ENCODE data around the gene ZBTB42. TPM values are rescaled to one million over a fixed set of nuclear protein-coding genes. Genes with fewer than 3 reads are reported as not detected.

The ZBTB42 gene
- total RNA-seq, 2 experiments from 2014 or later: 2.9 to 3.0 TPM

DNA sequence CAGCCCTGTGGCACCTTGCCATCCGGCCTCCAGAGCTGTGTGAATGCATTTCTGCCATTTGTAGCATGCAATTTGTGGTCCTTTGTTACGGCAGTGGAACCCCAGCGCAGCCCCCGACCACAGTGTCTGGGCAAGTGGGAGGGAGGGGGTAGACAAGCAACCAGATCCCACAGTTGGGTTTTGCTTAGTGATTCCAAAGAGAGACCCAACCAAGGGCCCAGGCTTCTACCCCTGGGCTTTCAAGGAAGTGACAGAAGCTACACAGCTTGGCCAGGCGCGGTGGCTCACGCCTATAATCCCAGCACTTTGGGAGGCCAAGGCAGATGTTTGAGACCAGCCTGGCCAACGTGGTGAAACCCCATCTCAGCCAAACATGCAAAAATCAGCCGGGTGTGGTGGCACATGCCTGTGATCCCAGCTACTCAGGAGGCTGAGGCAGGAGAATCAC, 17.8 kb downstream of the ZBTB42 start:
- TF ChIP-seq, protein P1, sequence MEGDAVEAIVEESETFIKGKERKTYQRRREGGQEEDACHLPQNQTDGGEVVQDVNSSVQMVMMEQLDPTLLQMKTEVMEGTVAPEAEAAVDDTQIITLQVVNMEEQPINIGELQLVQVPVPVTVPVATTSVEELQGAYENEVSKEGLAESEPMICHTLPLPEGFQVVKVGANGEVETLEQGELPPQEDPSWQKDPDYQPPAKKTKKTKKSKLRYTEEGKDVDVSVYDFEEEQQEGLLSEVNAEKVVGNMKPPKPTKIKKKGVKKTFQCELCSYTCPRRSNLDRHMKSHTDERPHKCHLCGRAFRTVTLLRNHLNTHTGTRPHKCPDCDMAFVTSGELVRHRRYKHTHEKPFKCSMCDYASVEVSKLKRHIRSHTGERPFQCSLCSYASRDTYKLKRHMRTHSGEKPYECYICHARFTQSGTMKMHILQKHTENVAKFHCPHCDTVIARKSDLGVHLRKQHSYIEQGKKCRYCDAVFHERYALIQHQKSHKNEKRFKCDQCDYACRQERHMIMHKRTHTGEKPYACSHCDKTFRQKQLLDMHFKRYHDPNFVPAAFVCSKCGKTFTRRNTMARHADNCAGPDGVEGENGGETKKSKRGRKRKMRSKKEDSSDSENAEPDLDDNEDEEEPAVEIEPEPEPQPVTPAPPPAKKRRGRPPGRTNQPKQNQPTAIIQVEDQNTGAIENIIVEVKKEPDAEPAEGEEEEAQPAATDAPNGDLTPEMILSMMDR (IDR thresholded peaks at IDR 0.05): no peak
- H3K27me3 ChIP-seq (ENCODE audit: control insufficient read depth in 1 of 2, insufficient read depth in 2 of 2, low read length in 2 of 2): no peaks in the 10 kb centered on the region
- H3K36me3 Mint-ChIP-seq (ENCODE audit: low read depth): peaks cover 4% of the 10 kb centered on the region
- H3K27me3 Mint-ChIP-seq: no peaks in the 10 kb centered on the region
- H3K4me1 ChIP-seq (ENCODE audit: insufficient read depth, low read length): peaks cover 26% of the 10 kb centered on the region
- peak overlapping the region; percentile 34 for H3K4me3 Mint-ChIP-seq
- peak in 1 of 14 experiments; percentile 0 for DNase-seq
- peaks cover 19% of the 10 kb centered on the region for H3K4me1 Mint-ChIP-seq (ENCODE audit: low read depth)
- CTCF ChIA-PET: no interaction called here
- H3K9me3 ChIP-seq (ENCODE audit: control insufficient read depth in 1 of 2, insufficient read depth in 1 of 2, low read length in 2 of 2): no peaks in the 10 kb centered on the region
- no peak overlapping the region for H3K27ac Mint-ChIP-seq
- H3K4me3 ChIP-seq (ENCODE audit: low read length): no peak overlapping the region
- H3K36me3 ChIP-seq (ENCODE audit: insufficient read depth, low read length): no peaks in the 10 kb centered on the region
- no peak for ATAC-seq (ENCODE audit: poor library complexity)
- intact Hi-C loops (cut with DNase I, micrococcal nuclease): no loop called here
- H3K9me3 Mint-ChIP-seq: no peaks in the 10 kb centered on the region
- H3K27ac ChIP-seq (ENCODE audit: low read depth in 1 of 2, low read length in 2 of 2): no peak overlapping the region
- POLR2A ChIA-PET: no interaction called here

DNA sequence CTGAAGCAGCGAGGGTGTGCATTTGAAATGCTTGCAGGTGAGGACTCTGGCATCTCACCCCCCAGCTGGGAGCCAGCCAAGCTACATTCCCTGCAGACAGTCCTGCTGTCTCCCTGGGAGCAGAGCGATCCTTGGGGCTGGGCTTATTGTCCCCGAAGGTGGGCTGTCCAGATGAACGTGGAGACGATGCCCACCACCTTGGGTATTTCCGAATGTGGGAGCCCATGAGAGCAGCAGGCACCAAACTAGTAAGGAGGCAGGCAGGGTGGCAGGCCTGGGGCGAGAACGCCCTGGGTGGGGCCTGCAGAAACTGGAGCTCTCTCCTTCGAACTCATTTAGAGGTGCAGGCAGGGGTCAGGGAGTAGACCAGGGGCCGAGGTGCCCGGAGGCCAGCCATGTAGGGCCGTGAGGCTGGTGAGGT, 18.5 kb downstream of the ZBTB42 start:
- Histone ChIP-seq H3K4me1 (ENCODE audit: insufficient read depth, low read length) (peaks cover 24% of the 10 kb centered on the region), H3K9me3 (ENCODE audit: control insufficient read depth in 1 of 2, insufficient read depth in 1 of 2, low read length in 2 of 2) (no peaks in the 10 kb centered on the region), H3K36me3 (ENCODE audit: insufficient read depth, low read length) (no peaks in the 10 kb centered on the region), H3K4me3 (ENCODE audit: low read length) (no peak overlapping the region), H3K27ac (ENCODE audit: low read depth in 1 of 2, low read length in 2 of 2) (no peak overlapping the region), H3K27me3 (ENCODE audit: control insufficient read depth in 1 of 2, insufficient read depth in 2 of 2, low read length in 2 of 2) (no peaks in the 10 kb centered on the region)
- no peak overlapping the region for H3K4me3 Mint-ChIP-seq
- TF ChIP-seq, protein P1 (IDR thresholded peaks at IDR 0.05): no peak
- no peaks in the 10 kb centered on the region for H3K27me3 Mint-ChIP-seq
- no peak overlapping the region for H3K27ac Mint-ChIP-seq
- H3K9me3 Mint-ChIP-seq: no peaks in the 10 kb centered on the region
- H3K4me1 Mint-ChIP-seq (ENCODE audit: low read depth): peaks cover 14% of the 10 kb centered on the region
- ChIA-PET CTCF (no interaction called here), POLR2A (no interaction called here)
- ATAC-seq (ENCODE audit: poor library complexity) (no peak), DNase-seq (no peak)
- peaks cover 4% of the 10 kb centered on the region for H3K36me3 Mint-ChIP-seq (ENCODE audit: low read depth)
- intact Hi-C loops (cut with DNase I, micrococcal nuclease): no loop called here

DNA sequence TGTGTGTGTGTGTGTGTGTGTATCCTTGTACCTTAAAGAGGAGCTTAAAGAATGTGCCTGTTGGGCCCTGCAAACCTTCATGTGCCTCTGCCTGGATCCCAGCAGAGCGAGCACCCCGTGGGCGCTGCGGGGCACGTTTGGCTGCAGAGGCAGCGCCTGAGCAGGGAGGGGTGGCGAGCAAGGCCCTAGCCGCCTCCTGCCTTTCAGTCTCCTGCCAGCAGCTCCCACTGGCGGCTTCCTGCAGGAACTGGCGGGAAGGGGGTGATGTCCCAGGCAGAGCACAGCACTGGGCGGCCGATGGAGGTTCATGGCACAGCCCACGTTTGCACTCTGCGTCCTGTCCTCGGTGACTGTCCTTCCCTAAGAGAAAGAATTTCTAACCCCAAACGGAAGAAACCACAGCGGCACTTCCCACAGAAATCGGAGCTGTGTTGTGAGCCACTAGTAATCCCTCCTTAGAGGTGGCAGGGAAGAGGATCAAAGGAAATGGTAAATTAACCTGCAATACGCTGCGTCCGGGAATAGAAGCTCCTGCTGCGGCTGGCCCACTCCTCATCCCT, 19.8 kb downstream of the ZBTB42 start:
- Histone ChIP-seq H3K36me3 (ENCODE audit: insufficient read depth, low read length) (no peaks in the 10 kb centered on the region), H3K27ac (ENCODE audit: low read depth in 1 of 2, low read length in 2 of 2) (no peak overlapping the region), H3K4me1 (ENCODE audit: insufficient read depth, low read length) (peaks cover 15% of the 10 kb centered on the region), H3K4me3 (ENCODE audit: low read length) (no peak overlapping the region), H3K27me3 (ENCODE audit: control insufficient read depth in 1 of 2, insufficient read depth in 2 of 2, low read length in 2 of 2) (no peaks in the 10 kb centered on the region), H3K9me3 (ENCODE audit: control insufficient read depth in 1 of 2, insufficient read depth in 1 of 2, low read length in 2 of 2) (no peaks in the 10 kb centered on the region)
- DNase-seq (no peak), ATAC-seq (ENCODE audit: poor library complexity) (no peak)
- CTCF ChIA-PET: no interaction called here
- Mint-ChIP-seq H3K4me3 (no peak overlapping the region), H3K36me3 (ENCODE audit: low read depth) (peaks cover 4% of the 10 kb centered on the region), H3K27ac (no peak overlapping the region), H3K4me1 (ENCODE audit: low read depth) (peaks cover 18% of the 10 kb centered on the region), H3K27me3 (peaks cover 4% of the 10 kb centered on the region), H3K9me3 (no peaks in the 10 kb centered on the region)
- POLR2A ChIA-PET: interaction anchor here (1.3 kb wide), 1 partner anchor 20 kb away, joined by 3 read pairs; the partner anchor contains the start of gene ZBTB42
- TF ChIP-seq, protein P1 (IDR thresholded peaks at IDR 0.05): no peak
- intact Hi-C loops (cut with DNase I, micrococcal nuclease): no loop called here
